GF-D8 (cell line): Measurements from ENCODE around the gene SNAPC1.
A peak's percentile ranks its signal among the peaks of the same experiment; 100 is the strongest.
"Not testable (repeated sequence)": the region's sequence is repeated elsewhere in the genome, so short reads cannot be mapped to it uniquely, and the experiment has no call there.

ENCODE experiments used
- DNase-seq: peaks from one replicate; lab custom pipeline; 2025; lab: John Stamatoyannopoulos, UW

The SNAPC1 gene, protein sequence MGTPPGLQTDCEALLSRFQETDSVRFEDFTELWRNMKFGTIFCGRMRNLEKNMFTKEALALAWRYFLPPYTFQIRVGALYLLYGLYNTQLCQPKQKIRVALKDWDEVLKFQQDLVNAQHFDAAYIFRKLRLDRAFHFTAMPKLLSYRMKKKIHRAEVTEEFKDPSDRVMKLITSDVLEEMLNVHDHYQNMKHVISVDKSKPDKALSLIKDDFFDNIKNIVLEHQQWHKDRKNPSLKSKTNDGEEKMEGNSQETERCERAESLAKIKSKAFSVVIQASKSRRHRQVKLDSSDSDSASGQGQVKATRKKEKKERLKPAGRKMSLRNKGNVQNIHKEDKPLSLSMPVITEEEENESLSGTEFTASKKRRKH

DNA sequence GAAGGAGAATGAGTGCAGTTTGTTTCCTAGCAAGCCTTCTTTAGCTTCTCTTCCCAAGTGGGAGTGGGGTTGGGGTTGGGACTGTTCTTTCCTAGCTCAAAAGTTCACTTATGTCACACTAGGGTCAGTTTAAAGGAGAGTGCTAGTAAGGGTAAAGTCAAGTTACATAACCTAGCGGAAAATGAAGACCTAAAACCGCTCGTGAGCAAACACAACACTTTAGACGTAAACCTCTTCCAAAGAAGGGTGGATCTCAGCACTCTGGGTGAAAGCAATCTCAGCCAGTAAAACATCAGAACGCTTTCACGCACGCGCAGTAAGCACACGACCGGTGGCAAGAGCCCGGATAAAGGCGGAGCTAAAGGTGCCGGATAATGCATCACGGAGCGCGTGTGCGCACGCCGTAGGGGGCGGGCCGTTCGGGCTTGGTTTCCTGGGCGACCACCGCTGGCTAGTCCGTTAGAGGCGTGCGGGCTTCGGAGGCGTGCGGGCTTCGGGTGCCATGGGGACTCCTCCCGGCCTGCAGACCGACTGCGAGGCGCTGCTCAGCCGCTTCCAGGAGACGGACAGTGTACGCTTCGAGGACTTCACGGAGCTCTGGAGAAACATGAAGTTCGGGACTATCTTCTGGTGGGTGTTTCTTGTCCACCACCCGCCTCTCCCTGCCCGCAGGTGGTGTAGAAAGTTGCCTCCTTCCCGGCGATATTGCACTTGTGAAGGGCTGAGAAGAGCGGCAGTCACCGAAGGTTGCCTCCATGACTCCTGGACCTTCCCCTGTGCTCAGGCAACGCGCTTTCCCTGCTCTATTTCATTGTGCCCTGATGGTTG, at the start of gene SNAPC1:
Gene SNAPC1, plus strand, starts transcription at position 462 of the 828 bp plus-strand sequence. Its CDS starts 41 bp downstream, at position 503.
- peak; percentile 76 for DNase-seq

DNA sequence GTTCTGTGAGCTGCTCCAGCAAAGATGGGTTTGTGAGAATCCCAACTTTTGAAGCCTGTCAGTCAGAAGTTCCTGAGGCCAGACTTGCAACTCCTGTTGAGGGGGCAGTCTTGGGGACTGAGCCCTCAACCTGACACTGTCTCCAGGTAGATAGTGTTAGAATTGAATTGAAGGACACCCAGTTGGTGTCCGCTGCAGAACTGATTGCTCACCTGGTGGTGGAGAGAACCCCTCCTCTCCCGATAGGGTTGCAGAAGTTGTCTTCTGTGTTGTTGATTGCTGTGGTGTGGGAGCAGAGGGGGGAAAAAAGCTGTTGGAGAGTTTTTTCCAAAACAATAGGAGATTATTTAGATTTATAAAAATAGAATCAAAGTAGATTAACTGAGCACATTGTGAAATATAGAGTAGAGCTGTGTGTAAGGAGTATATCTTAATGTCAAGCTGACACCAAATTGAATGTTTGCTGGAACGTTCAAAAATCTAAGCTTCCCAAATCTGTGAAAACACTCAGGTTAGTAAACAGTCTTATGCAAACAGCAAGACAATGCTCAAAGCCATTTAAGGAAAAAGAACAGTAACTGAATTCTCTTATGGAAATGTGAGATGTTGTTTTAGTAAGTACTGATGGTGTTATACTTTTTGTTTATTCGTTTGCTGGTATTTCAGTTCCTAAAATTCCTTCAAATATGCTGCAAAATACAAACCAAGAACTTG, 48.3 kb upstream of the SNAPC1 start:
- DNase-seq, result no peak

DNA sequence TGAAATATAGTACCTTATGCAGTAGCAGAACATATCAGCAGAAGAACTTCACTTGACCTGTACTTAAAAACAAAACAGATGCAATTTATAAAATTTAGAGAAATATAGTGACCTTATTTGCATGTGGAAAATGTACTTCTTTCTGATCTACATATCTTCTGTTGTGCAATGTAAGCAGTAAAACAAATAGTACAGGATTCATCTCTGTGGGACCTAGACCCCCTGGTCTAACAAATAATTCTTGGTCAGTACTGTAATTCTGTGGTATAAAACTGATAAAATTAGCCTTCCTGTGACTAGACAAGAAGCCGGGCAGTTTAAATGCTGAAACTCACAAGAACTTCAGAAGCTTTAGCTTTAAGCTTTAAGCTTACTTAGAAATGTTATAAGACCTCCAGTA, 45.3 kb upstream of the SNAPC1 start:
- DNase-seq, result no peak

DNA sequence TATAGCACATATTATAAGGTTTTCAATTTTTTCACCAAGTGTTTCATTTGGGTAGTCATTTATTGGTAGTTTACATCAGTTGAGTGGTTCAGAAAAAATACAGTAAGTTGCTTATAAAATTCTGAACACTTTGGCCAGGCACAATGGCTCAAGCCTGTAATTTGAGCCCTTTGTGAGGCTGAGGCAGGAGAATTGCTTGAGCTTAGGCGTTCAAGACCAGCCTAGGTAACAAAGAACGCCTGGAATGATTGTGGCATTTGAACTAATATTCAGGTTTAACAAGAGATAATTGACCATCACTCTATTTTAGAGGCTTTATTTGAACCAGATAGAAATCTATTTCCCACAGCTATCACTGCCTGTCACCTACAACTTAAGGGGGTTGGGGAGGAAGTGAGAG, 44.2 kb upstream of the SNAPC1 start:
- DNase-seq, result no peak

GRCh38 chr14:61719344-61720293, 42.6 kb upstream of the SNAPC1 start:
- no peak for DNase-seq

DNA sequence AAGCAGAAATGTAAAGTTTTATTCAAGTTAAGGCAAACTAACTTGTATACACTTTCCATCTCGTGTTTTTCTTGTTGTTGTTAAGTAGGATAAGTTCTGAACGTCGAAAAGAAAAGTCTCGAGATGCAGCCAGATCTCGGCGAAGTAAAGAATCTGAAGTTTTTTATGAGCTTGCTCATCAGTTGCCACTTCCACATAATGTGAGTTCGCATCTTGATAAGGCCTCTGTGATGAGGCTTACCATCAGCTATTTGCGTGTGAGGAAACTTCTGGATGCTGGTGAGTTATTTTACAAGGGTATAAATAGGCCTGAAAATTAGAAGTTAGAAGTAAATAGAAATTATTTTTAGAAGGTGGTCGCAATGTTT, 41.9 kb upstream of the SNAPC1 start:
- DNase-seq, result no peak

- no peak for DNase-seq
Observed at GRCh38 chr14:61720741-61721140, 41.5 kb upstream of the SNAPC1 start.

DNA sequence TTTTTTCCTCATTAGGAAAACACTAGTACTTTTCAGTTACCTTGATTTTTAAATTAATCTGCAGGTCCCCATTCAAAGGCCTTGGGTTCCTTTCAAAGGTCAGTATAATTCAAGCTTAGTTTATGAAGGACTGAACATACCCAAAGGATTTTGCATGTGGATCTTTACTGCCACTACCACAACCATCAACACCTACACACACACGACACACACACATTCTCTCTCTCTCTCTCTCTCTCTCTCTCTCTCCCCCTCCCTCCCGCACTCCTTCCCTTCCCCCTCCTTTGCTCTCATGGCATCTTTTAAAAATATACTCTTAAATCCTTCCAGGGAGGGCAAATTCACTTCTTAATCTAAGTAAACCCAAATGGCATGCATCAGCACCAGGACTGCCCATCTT, 38.1 kb upstream of the SNAPC1 start:
- no peak for DNase-seq

GRCh38 chr14:61726778-61727658, 35.2 kb upstream of the SNAPC1 start:
- no peak for DNase-seq

DNA sequence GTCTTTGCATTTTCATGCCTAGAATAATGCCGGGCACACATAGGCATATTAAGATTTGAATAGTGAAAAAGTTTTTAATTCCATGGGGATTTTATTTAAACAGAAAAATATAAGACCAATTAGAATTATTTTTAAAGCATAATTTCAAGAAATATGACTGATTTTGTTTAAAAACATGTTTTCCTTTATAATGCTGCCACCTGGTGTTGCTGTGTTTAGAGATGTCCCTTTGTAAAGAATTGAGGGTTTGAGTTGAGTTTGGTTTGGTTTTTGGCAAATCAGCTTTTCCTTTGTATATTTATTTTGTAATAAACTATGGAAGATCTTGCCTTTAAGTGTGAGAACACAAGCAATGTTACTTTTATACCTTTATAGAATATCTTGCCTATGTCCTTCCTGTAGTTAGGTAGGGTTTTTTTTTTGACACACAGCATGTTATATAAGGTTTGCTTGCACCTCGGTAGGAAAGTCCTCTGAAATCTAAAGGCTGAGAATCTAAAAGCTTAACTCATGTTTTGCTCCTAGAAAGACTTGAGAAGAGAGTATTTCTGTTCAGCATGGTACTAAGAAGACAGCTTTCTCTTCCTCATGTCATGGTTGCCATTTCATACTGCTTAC, 31.4 kb upstream of the SNAPC1 start:
- no peak for DNase-seq

DNA sequence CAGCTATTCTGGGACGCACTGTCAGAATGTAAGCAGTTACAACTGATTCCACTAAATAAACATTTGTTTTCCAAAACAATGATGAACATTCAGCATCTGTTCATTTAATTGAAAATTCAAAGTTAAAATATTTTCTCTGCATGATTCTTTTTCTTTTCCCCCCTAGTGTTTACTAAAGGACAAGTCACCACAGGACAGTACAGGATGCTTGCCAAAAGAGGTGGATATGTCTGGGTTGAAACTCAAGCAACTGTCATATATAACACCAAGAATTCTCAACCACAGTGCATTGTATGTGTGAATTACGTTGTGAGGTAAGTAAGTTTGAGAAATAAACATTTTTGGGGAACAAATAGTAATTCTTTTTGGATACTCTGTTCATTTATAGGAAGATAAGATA, 28.2 kb upstream of the SNAPC1 start:
- no peak for DNase-seq

- DNase-seq, result no peak
Observed at GRCh38 chr14:61736751-61737150, 25.5 kb upstream of the SNAPC1 start.

GRCh38 chr14:61737915-61738314, 24.3 kb upstream of the SNAPC1 start:
- DNase-seq, result no peak

GRCh38 chr14:61739133-61739532, 23.1 kb upstream of the SNAPC1 start:
- no peak for DNase-seq

- no peak for DNase-seq
Observed at GRCh38 chr14:61742371-61742770, 19.8 kb upstream of the SNAPC1 start.

DNA sequence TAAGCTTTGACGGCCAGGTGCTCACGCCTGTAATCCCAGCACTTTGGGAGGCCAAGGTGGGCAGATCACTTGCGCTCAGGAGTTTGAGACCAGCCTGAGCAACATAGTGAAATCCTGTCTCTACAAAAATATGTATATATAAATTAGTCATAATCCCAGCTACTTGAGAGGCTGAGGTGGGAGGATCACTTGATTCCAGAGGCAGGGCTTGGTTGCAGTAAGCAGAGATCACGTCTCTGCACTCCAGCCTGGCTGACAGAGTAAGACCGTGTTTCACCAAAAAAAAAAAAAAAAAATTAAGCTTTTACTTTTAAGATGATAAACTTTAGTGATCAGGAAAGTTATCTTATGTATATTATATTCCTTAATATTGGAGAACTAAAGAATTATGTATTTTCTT, 18.0 kb upstream of the SNAPC1 start:
- DNase-seq, result no peak

DNA sequence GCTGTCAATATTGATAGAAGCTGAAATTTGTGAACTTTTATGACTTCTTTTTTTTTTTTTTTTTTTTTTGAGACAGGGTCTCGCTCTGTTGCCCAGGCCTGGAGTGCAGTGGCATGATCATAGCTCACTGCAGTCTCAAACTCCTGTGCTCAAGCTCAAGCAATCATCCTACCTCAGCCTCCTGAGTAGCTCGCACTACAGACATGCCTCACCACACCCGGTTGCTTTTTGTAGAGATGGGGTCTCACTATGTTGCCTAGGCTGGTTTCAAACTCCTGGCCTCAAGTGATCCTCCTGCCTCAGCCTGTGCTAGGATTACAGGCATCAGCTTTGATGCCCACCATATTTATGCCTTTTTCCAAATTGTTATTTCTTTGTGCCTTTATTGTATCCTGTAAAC, 15.9 kb upstream of the SNAPC1 start:
- DNase-seq, result not testable (repeated sequence)

GRCh38 chr14:61746881-61747280, 15.3 kb upstream of the SNAPC1 start:
- no peak for DNase-seq

- no peak for DNase-seq
Observed at GRCh38 chr14:61747342-61747741, 14.9 kb upstream of the SNAPC1 start.

DNA sequence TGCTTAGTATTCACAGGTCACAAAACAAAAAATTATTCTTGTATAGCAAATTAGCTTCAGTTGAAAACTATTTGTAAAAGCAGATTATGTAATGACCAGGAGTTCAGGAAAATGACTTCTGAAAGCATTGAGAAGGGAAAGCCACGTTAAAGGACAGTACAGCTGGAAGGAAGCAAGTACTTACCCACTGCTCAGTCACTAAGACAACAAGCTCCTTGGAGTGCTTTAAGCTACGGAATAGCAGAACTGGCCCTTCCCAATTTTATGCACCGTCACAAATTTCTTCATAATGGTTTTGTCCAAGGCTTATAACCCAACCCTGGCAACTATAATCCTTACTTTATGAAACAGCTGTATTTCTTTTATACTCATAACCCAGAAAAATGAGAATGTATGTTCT, 13.0 kb upstream of the SNAPC1 start:
- no peak for DNase-seq
